NOMO-1 treated with DMSO at 0.1 percent for 48 hours (cell line): Measurements from ENCODE around the gene NEUROD4.
"Not testable (repeated sequence)": the region's sequence is repeated elsewhere in the genome, so short reads cannot be mapped to it uniquely, and the experiment has no call there.

ENCODE experiments used
- DNase-seq: peaks from one replicate; lab custom pipeline; 2025; ENCODE audit not compliant: unreplicated experiment; lab: John Stamatoyannopoulos, UW

The NEUROD4 gene

GRCh38 chr12:55019784-55020183 is at the start of gene NEUROD4:
Gene NEUROD4, plus strand, starts transcription at chr12:55019974. Its CDS starts 6,466 bp downstream, at chr12:55026440.
- DNase-seq, result peak; percentile 68

GRCh38 chr12:54970741-54971140 is 49.0 kb upstream of the NEUROD4 start:
- no peak for DNase-seq

GRCh38 chr12:54973556-54973955 is 46.2 kb upstream of the NEUROD4 start:
- no peak for DNase-seq

- DNase-seq, result no peak
These were observed 45.5 kb upstream of the NEUROD4 start for GRCh38 chr12:54974279-54974678.

GRCh38 chr12:54975272-54975671 is 44.5 kb upstream of the NEUROD4 start:
- DNase-seq, result no peak

GRCh38 chr12:54975875-54976274 is 43.9 kb upstream of the NEUROD4 start:
- no peak for DNase-seq

GRCh38 chr12:54977155-54977554 is 42.6 kb upstream of the NEUROD4 start:
- DNase-seq, result no peak

- DNase-seq, result no peak
These were observed 41.9 kb upstream of the NEUROD4 start for GRCh38 chr12:54977857-54978256.

GRCh38 chr12:54980341-54980740 is 39.4 kb upstream of the NEUROD4 start:
- DNase-seq, result no peak

GRCh38 chr12:54981796-54982195 is 38.0 kb upstream of the NEUROD4 start:
- DNase-seq, result no peak

- DNase-seq, result no peak
These were observed 36.2 kb upstream of the NEUROD4 start for GRCh38 chr12:54983536-54984101.

GRCh38 chr12:54984658-54985376 is 35.0 kb upstream of the NEUROD4 start, which contains the start of gene TESPA1:
Gene TESPA1, minus strand, starts transcription at chr12:54984762. Its CDS starts 10,200 bp downstream, at chr12:54974562.
- DNase-seq, result peak; percentile 84

- not testable (repeated sequence) for DNase-seq
These were observed 33.0 kb upstream of the NEUROD4 start for GRCh38 chr12:54986773-54987172.

- no peak for DNase-seq
These were observed 32.1 kb upstream of the NEUROD4 start for GRCh38 chr12:54987611-54988231.

GRCh38 chr12:54988402-54989054 is 31.2 kb upstream of the NEUROD4 start:
- no peak for DNase-seq

GRCh38 chr12:54989829-54990228 is 29.9 kb upstream of the NEUROD4 start:
- no peak for DNase-seq

GRCh38 chr12:54991161-54991990 is 28.4 kb upstream of the NEUROD4 start:
- DNase-seq, result peak; percentile 44

- peak; percentile 17 for DNase-seq
These were observed 27.8 kb upstream of the NEUROD4 start for GRCh38 chr12:54991991-54992375.

GRCh38 chr12:54993181-54993835 is 26.5 kb upstream of the NEUROD4 start:
- DNase-seq, result peak; percentile 62

GRCh38 chr12:54996205-54996604 is 23.6 kb upstream of the NEUROD4 start:
- DNase-seq, result no peak
